Esophagus muscularis mucosa (tissue), 3 donors: ENCODE results near the gene HS3ST5.

ENCODE experiments used
- CTCF ChIP-seq, 3 experiments: fragments of 200-600 bp in 2 of 3; fragments of 450-650 bp in 1 of 3; sonication (generic) in 2 of 3; IDR thresholded peaks; one replicate each; pipeline ENCODE4 v1.5.1; 2017 to 2019; ENCODE audit warnings: antibody characterized with exemption in 3 of 3, mild to moderate bottlenecking in 2 of 3, moderate library complexity in 1 of 3
- POLR2A ChIP-seq: fragments of 450-650 bp; IDR thresholded peaks from one replicate; pipeline ENCODE4 v1.6.1; 2017; ENCODE audit warnings: antibody characterized with exemption, moderate library complexity, mild to moderate bottlenecking, low read depth
- POLR2AphosphoS5 ChIP-seq, 2 donors: sonication (generic); formaldehyde crosslinking; IDR thresholded peaks; one replicate each; pipeline ENCODE4 v1.6.1; 2017; ENCODE audit warnings: antibody characterized with exemption in 2 of 2

- TF ChIP-seq CTCF (IDR thresholded peaks at IDR 0.05) (no peak), POLR2AphosphoS5 (IDR thresholded peaks at IDR 0.05) (no peak), POLR2A (no peak)
Measured at GRCh38 chr6:114158838-114159694, 183.8 kb downstream of the HS3ST5 start.
